IPS-18c (cell line): ENCODE measurements around the gene ADGRA1.

Experiments used
- H3K4me3 ChIP-seq: 2 replicates; pipeline ENCODE4 v1.7.0; 2013; ENCODE audit warnings: low read depth, mild to moderate bottlenecking, low read length, moderate library complexity; ENCODE audit not compliant: insufficient read depth
- H3K9me3 ChIP-seq: one replicate; pipeline ENCODE4 v1.6.1; 2013; ENCODE audit warnings: mild to moderate bottlenecking, low read length, moderate library complexity; ENCODE audit not compliant: control insufficient read depth, insufficient read depth

Gene ADGRA1

GRCh38 chr10:133087679-133088178 lies at the start of gene ADGRA1:
ADGRA1 (plus strand) TSS chr10:133087924; CDS start chr10:133088910, 986 bp downstream.
- Histone ChIP-seq H3K9me3 (no peaks in the 10 kb centered on the region), H3K4me3 (peak within 1 kb of the TSS; percentile 50)

DNA sequence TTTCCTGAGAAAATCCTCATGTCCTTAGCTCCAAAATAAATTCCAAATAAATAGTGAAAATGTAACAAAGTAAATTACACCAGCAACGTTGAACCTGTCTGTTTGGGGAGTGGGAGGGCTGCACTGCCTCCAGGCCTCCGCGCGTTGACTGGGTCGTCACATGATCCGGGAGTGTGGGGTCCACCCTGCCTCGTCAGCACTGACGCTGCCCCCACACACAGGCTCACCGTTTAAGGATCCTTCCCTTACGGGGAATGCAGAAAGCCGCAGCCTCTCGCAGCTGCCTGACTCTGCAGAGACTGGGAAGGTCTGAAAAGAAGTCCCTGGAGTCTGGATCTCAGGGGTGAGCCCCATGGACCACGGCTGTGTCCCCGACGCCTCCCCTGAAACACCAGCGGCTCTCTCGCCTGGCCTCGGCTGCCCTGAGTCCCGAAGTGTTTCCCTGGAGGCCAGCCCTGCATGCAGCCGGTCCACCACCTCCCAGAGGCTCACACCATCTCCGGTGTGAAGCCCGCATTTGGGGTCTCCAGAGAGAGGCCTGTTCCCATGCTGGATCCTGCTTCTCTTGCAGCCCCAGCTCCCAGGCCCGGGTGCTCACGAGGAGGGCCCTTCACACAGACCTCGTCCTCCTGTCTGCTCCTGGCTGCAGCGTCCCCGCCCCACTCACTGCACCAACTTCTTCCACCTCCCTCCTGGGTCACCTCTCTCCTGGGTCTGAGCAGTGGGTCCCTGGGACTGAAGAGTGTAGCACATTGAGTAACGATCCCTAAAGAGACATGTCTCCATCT lies 49.5 kb upstream of the ADGRA1 start:
- Histone ChIP-seq H3K4me3 (no peak overlapping the region), H3K9me3 (no peaks in the 10 kb centered on the region)

- no peak overlapping the region for H3K4me3 ChIP-seq
- H3K9me3 ChIP-seq = no peaks in the 10 kb centered on the region
Observed at GRCh38 chr10:133039107-133039802, 48.5 kb upstream of the ADGRA1 start.

- H3K4me3 ChIP-seq = no peak overlapping the region
- no peaks in the 10 kb centered on the region for H3K9me3 ChIP-seq
Observed at GRCh38 chr10:133039803-133040165, 47.9 kb upstream of the ADGRA1 start.

GRCh38 chr10:133040198-133040597 lies 47.5 kb upstream of the ADGRA1 start:
- H3K4me3 ChIP-seq = no peak overlapping the region
- H3K9me3 ChIP-seq = no peaks in the 10 kb centered on the region

GRCh38 chr10:133041101-133041500 lies 46.6 kb upstream of the ADGRA1 start:
- no peaks in the 10 kb centered on the region for H3K9me3 ChIP-seq
- H3K4me3 ChIP-seq = no peak overlapping the region

DNA sequence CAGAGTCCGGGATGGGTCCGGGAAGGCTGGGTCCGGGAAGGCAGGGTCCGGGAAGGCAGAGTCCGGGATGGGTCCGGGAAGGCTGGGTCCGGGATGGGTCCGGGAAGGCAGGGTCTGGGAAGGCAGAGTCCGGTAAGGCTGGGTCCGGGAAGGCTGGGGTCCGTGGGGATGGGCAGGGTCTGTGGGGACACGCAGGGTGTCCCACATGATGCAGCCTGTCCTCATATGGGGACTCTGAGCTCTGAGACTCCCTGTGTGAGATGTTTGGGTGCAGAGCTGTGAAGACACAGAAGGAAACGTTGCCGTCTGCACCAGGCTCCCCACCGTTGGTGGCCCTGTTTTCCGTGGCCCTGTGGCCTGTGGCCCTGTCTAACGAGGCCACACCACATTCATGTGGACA lies 45.7 kb upstream of the ADGRA1 start:
- no peak overlapping the region for H3K4me3 ChIP-seq
- H3K9me3 ChIP-seq = no peaks in the 10 kb centered on the region

DNA sequence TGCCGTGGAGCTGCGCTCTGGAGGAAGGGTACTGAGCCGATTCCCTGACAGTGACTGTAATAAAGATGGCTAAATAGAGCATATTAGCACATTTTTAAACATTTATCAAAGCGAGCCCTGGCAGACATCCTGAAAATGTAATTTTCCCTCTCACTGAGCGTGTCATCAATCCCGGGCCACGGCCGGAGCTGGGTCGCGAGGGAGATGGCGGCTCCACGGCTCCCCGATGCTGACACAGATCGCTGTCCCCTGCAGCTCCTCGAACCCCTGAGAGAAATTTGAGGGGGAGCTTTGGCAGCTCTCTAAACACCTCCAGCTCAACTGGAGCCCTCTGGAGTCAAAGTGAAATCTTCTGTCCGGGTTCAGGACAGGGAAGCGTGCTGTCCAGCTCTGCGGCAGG lies 44.9 kb upstream of the ADGRA1 start:
- Histone ChIP-seq H3K4me3 (no peak overlapping the region), H3K9me3 (no peaks in the 10 kb centered on the region)

GRCh38 chr10:133043541-133044225 lies 44.0 kb upstream of the ADGRA1 start:
- Histone ChIP-seq H3K9me3 (no peaks in the 10 kb centered on the region), H3K4me3 (no peak overlapping the region)

GRCh38 chr10:133044401-133044811 lies 43.3 kb upstream of the ADGRA1 start:
- Histone ChIP-seq H3K9me3 (no peaks in the 10 kb centered on the region), H3K4me3 (no peak overlapping the region)

GRCh38 chr10:133045556-133046389 lies 42.0 kb upstream of the ADGRA1 start:
- no peaks in the 10 kb centered on the region for H3K9me3 ChIP-seq
- no peak overlapping the region for H3K4me3 ChIP-seq

GRCh38 chr10:133046390-133046765 lies 41.3 kb upstream of the ADGRA1 start:
- Histone ChIP-seq H3K4me3 (no peak overlapping the region), H3K9me3 (no peaks in the 10 kb centered on the region)

DNA sequence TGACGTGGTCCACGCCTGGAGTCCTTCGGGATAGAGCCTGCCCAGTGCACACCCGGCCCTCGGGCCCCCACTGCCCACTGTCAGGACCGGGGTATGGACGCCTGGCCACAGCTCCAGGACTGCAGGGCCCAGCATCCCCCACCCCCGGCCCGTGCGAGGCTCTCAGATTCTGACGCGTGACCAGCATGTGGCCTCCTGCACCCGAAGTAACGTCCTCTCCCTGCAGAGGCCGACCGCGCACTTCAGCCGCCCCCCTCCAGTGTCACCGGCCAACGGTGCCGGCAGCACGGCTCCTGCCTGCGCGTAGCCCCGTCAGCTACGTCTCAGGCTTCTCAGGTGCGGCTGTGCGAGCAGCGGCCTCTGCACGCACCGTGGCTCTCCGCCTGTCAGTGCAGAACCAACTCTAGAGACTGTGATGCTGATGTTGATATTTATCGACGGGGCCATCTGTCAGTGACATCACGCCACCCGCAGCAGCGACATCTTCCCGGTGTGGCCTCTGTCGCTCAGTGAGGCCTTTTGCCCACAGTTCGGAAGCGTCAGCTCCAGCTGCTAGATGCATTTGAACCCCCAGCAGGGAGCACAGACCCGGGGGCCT lies 40.1 kb upstream of the ADGRA1 start:
- Histone ChIP-seq H3K4me3 (no peak overlapping the region), H3K9me3 (no peaks in the 10 kb centered on the region)

- Histone ChIP-seq H3K9me3 (no peaks in the 10 kb centered on the region), H3K4me3 (no peak overlapping the region)
Observed at GRCh38 chr10:133048266-133048665, 39.5 kb upstream of the ADGRA1 start.

- H3K4me3 ChIP-seq = no peak overlapping the region
Observed at GRCh38 chr10:133048926-133049325, 38.8 kb upstream of the ADGRA1 start.

DNA sequence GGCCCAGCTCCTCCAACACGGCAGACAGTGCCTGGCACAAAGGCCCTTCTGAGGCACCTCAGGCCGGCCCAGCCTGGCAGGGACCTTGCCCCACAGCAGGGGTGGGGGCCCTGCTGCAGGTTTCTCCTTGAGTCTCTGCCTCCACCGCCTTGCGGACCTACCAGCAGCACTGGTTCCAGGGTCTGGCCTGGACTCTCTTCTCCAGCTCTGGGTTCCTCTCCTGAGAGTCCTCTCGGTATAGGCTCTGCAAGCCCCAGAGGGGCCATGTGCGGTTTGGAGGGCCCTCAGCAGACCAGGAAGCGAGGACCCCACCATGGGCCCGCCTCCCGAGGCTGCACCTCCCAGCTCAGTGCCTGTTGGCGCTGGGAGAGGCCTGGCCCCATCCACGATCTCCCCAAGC lies 38.1 kb upstream of the ADGRA1 start:
- Histone ChIP-seq H3K4me3 (no peak overlapping the region), H3K9me3 (no peaks in the 10 kb centered on the region)

More at GRCh38 chr10:133048926-133049325, 38.8 kb upstream of the ADGRA1 start:
- H3K9me3 ChIP-seq = no peaks in the 10 kb centered on the region

GRCh38 chr10:133050371-133050770 lies 37.4 kb upstream of the ADGRA1 start:
- no peaks in the 10 kb centered on the region for H3K9me3 ChIP-seq

More at GRCh38 chr10:133050371-133050770, 37.4 kb upstream of the ADGRA1 start:
- no peak overlapping the region for H3K4me3 ChIP-seq
